GM19395 (cell line): Measurements from ENCODE around the gene TMEM247.
A peak's percentile ranks its signal among the peaks of the same experiment; 100 is the strongest.
"Not testable (repeated sequence)": the region's sequence is repeated elsewhere in the genome, so short reads cannot be mapped to it uniquely, and the experiment has no call there.

ENCODE experiments used
- ATAC-seq: cut with Tn5 transposase; IDR thresholded peaks from one replicate; pipeline ENCODE4 v1.9.1; 2021; ENCODE audit warnings: mild to moderate bottlenecking, moderate library complexity; ENCODE audit not compliant: unreplicated experiment

TMEM247 gene

DNA sequence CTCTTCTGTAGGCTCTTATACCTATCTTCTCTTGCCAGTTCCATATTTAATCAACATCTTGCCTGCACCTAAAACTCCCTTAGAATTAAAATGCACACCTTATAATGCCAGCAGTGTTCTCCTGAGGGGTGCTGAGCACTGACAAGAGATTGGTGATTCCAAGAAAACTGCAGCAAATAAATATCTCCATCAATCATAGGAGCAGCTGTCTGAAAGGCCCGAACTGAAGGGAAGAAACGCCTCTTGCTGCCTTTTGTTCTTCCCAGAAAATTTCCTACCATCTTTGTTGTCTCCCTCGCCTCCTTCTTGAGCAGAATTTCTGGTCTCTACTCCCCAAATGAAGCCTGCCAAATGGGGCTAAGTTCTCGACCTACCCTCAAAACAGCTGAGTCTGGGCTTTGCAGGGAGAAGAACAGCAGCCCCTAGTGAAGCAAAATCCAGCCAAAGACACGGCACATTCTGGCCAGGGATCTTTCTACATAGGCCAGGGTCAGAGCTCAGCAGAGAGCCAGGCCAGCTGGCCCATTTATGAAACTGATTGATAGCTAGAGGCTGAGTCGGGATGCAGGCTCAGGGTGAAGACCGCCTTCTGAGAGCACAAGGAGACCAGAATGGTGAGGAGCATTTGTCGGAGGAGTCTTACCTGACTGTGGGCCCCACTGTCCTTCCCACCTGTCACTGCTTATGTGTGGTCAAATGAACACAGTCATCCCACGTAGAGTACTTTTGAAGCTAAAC is 20.4 kb upstream of the TMEM247 start:
- no peak for ATAC-seq

DNA sequence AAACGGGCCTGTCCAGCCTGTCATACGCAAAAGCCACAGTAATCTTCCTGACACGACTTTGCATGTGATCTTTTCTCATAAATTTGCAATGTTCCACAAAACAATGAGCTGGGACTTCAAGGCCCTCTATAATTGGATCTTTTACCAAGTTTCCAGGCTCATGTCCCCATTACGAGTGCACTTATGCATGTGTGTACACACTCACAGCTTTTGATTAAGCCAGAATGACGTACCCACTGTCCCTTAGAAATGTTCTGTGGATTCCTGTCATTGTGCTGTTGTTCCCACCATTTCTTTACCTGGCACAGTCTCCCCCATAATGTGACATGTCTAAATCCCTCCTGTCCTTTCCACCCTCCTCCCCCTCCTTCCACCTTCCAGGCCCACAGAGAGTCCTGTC is 19.7 kb upstream of the TMEM247 start:
- ATAC-seq = no peak

DNA sequence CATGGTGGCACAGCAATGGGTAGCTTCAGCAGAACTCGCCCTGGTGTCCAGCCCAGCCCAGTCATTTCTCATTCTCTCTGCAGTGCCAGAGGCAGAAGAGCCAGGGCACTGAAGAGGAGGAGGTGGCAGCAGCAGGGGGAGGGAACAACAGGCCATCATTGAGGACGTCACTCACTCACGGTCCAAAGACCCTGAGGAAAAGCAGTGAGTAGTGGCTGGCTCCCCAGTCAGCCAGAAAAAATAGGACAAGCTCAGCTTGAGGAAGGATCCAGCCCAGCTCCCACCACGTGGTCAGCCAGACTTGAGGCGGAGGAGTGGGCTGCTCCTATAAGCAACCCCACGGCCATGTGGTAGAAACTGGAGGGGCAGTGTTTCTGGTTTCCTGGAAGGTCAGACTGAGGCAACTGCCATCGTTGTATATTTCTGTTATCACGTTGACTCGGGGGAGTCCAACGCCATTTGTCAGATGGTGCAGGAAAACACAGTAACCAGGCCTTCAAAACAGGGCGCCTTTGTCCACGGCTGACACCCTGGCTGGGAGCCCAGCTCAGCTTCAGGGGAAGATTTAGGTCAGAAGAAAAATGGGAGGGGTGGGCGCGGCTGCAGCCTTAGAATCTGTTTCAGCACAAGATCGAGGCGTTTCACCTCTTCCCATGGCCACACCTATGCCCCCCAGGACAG is 19.0 kb upstream of the TMEM247 start:
- ATAC-seq = no peak

DNA sequence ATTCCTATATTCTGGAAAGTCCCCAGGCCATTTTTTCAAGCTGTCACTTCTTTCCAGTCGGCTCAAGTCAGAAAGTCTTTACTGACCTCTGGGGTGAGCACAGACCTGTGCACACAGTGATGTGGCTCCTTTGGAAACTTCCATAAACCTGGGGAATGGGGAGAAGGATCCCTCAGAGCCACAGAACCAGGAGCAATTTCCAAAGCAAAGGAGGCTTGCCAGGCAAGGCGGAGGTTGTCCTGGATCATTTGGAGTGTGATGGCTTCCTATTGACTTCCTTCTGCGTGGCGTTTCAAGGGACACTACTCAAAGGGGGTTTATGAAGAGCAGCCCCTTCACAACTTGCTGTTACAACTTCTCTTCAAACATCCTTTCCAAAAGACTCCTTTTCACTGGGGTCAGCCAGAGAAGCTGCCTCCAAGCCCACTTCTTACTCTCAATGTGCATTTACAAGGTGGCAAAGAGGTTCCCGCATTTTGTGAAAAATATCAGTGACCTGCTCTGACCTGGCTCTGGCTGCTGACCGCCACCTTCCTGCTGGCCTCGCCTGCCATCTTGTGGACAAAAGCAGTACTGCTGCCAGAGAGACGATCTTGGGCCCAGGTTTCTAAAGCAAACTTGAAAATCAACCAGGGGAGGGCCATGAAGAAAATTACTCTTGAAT is 18.2 kb upstream of the TMEM247 start:
- ATAC-seq = peak; percentile 74

DNA sequence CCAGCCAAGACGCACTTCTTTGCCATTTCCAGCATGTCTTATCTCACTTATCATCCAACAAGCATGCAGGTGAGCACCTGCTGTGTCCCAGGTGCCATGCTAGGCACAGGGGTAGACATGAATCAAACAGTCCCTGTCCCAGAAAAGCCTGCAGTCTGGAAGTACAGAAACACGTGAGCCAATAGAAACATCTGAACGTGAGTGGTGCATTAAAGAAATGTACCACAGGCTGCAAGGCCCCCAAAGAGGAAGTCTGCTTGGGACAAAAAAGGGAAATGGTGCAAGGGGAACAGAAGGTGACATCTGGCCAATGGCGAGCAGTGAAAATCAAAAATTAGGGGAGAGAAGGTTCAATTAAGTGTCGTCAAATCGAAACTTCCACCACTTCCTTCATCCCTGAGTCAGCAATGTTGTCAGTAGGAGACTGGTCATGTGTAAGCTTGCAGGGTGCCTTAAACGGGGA is 17.6 kb upstream of the TMEM247 start:
- peak; percentile 49 for ATAC-seq

DNA sequence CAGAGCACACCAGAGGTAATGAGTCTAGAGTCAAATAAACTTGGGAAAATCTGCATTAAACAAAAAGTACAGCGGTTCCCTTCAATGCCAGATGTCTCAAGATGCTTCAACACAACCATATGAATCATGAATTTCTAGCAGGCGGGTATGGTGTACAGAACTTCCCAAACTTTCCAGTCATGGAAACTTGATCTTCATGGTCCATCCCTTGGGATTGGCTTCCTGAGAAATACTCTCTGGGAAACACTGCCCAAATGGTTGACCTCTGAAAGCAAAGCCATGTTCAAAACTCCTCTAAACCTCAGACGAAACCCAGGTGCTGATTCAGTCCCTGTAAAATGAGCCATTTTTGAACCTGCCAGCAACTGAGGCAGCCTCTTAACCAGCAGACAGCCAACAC is 16.4 kb upstream of the TMEM247 start:
- no peak for ATAC-seq

DNA sequence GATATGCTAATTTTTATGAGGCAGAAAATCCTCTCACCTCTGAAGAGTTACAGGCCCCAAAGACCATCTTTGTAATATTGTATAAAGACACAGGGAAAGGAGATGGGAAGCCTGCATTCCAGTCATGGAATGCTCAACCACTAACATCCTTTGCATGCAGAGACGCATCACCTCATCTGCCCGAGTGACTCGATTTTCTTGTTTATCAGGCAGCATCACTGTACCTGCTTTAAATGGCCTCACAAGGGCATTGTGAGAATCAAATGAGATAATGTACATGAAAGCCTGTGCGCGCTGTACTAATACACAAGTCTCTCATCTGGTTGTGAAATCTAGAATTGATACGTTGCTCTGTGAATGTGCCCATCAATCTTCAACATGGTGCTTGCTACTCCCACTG is 10.2 kb upstream of the TMEM247 start:
- no peak for ATAC-seq

DNA sequence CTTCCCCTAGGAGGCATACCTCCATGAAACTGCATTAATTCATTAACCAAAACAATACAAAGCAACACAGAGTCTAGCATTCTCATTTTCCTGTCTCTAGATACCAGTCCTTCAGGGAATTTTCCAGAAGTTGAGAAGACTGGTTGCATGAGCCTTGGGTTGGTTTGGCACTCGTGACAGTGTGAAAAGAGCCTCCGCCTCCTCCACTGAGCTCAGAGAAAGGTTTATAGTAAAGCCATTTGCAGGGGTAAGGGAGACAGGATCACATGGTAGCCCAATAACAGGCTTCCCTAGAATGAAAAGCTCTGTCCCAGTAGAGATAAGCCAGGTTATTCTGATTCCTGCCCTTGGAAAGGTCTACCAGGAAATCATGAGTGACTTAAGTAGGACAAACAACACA is 9.7 kb upstream of the TMEM247 start:
- no peak for ATAC-seq

DNA sequence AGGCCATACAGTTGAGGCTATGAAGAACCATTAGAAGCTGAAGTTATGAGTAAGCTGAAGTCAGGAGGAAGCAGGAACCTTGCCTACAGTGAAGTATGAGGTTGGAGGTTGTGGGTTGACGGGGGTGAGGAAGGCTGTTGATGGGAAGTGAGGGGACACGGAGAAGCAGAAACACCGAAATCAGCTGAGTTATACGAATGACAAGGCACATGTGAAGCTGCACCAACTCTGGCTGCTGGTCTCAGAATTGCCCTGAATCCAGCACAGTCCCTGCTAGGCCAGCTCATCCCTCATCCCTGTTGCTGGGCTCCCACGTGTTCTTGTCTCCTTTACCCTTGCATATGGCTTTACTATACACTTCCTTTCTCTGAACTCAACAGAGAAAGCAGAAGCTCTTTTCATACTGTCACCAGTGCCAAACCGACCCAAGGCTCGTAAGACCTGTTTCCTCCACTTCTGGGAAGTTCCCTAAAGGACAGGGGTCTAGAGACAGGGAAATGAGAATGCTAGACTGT is 9.2 kb upstream of the TMEM247 start:
- no peak for ATAC-seq

DNA sequence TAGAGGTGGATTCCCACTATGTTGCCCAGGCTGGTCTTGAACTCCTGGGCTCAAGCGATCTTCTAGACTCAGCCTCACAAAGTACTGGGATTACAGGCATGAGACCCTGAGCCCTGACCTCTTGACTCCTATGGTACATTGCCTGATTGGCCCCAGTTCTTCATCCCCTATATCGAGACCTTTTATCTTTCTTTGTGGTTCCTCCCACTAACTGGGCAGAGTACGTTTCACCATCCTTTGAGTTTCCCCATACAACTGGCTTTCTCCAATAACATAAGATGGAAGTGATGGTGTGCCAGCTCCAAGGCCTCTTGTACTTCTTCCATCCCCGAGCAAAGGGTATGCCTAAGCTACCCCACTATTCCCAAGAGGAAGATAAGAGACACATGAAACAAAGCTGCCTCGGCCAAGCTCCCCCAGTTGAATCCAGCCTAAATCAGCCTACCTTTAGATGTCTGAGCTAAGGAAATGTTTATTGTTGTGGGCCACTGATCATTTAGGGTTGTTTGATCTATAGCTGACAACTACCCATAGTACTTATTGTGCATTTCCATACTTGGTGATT is 8.3 kb upstream of the TMEM247 start:
- no peak for ATAC-seq

DNA sequence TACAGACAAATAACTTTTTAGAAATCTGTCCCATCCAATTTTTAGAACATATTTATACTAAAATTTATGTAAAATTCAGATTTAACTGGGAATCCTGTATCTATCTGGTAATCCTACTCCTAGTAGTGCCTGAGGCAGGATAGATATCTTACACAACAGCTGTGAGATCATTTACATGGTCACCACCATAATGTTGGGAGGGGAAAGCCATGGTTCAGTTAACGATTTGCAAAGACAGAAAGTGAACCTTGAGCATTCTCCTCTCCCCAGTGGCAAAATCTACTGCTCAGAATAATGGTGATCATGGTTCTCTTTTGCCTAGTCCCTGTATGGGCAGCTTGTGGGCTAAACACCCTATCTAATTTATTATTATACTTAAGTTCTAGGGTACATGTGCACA is 7.7 kb upstream of the TMEM247 start:
- ATAC-seq = no peak

DNA sequence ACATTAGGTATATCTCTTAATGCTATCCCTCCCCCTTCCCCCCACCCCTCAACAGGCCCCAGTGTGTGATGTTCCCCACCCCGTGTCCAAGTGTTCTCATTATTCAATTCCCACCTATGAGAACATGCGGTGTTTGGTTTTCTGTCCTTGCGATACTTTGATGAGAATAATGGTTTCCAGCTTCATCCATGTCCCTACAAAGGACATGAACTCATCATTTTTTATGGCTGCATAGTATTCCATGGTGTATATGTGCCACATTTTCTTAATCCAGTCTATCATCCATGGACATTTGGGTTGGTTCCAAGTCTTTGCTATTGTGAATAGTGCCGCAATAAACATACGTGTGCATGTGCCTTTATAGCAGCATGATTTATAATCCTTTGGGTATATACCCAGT is 7.2 kb upstream of the TMEM247 start:
- ATAC-seq = not testable (repeated sequence)

DNA sequence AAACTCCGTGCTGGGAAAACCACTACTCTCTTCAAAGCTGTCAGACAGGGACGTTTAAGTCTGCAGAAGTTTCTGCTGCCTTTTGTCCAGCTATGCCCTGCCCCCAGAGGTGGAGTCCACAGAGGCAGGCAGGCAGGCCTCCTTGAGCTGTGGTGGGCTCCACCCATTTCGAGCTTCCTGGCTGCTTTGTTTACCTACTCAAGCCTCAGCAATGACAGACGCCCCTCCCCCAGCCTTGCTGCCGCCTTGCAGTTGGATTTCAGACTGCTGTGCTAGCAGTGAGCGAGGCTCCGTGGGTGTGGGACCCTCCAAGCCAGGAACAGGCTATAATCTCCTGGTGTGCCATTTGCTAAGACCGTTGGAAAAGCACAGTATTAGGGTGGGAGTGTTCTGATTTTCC is 1.9 kb upstream of the TMEM247 start:
- ATAC-seq = not testable (repeated sequence)

DNA sequence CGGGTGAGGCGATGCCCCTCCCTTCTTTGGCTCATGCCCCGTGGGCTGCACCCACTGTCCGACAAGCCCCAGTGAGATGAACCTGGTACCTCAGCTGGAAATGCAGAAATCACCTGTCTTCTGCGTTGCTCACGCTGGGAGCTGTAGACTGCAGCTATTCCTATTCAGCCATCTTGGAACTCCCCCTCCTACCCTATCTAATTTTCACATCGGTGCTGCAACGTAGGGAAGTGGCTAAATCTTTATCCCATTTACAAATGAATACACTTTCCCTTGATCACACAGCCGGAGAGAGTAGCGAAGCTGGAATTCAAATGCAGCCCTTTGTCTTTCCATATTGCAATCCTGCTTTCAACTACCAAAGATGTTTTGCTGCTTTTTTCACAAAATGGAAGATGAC is 1.4 kb upstream of the TMEM247 start:
- ATAC-seq = no peak

DNA sequence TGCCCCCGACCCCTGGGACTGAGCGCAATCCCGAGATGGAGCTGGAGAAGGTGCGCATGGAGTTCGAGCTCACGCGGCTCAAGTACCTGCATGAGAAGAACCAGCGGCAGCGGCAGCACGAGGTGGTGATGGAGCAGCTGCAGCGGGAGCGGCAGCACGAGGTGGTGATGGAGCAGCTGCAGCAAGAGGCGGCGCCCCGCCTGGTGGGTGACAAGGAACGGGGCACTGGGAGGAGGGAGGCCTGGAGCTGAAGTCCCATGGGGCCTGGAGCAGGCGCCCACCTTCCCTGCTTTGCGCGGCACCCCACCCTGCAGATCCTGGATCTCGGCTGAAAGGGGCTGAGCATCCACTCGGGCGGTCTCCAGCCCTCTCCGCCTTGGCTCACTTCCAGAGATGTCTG is 1.2 kb downstream of the TMEM247 start:
- no peak for ATAC-seq

DNA sequence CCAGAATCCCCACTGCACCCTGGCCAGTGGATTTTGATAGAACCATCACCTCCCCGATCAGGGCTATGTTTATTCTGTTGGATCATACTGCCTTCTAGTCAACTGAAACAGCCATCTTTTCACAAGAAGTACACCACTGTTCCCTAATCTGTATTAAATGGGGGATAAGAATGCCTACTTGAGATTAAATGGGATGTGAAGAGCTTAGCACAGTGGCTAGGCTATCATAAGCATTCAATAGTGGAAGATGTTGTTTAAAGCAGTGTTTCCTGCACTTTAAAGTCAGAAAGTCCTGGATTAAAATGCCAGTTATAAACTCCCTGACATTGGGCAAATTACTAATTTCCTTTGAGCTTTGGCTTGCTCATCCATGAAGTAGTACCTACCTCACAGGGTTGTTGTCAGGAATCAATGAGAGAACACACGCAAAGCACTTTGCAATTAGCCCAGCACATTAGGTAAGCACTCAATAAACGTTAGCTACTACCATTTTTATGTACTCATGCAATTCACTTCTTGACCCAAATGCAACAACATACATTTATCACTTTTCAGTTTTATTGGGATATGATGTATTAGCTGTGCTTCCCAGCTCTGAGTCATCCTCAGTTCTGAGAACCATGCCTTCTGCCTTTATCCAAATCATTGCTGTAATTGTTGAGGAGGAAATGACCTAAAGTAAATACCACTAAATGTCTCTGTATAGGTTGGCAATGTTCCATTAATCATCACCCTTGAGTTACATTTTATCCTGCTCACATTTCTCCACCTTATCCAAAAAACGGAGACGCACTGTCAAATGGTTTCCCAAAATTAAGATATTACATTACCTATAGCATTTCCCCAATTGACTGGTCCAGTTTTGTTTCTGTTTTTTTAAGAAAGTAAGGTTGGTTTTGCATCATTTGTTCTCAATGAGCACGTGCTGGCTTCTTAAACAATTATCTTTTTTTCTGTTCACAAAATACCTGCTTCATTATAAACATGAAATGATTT is 2.1 kb downstream of the TMEM247 start:
- ATAC-seq = no peak

DNA sequence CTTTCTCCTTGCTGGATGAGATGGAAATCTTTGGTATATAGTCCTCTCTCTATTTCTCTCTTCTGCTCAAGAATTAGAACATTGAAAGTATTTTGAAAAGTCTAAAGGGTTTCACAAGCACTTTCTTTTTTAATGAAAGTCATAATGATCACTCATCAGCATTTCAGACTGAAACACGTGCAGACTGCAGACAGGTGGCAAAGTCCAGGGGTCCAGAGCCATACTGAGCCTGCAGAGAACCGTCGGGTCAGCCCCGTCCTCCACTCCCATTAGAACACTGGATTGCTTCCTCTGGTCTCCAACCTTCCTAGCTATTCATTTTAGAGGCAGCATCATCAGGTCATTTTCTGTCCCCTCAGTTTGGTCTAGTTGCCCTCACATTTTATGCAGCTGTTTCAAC is 3.1 kb downstream of the TMEM247 start:
- no peak for ATAC-seq

DNA sequence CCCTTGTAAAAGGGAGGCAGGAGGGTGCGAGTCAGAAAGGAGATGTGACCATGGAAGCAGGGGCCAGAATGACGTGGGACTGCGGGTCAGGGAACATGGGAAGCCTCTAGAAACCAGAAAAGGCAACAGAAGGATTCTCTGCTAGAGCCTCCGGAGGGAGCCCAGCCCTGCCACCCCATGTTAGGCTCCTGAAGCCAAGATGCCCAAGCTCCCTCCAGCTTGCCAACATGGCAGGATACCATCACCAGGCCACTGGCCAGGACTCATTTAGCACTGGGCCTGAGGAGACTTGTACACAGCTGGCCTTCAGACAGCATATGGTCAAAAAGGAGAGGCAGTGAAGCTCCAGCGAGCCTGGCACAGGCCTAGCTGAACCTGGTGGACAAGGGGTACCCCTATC is 5.6 kb downstream of the TMEM247 start:
- no peak for ATAC-seq

DNA sequence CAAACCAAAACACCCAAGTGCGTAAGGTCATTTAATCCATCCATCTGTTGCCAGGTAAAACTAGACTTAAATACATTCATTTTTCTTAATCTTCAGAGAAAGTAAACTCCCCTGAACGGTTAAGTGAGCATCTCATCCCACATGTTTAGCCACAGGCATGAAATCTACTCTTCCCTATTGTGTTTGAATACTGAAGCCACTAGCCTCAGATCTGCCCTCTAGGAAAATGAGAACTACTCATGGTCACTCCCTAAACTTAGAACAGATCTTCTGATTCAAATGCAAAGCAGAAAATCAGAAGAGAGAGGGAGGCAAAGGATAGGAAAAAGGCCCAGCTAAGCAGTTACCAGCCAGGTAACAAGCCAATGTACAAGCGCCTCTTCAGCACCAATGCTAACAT is 7.1 kb downstream of the TMEM247 start:
- no peak for ATAC-seq

DNA sequence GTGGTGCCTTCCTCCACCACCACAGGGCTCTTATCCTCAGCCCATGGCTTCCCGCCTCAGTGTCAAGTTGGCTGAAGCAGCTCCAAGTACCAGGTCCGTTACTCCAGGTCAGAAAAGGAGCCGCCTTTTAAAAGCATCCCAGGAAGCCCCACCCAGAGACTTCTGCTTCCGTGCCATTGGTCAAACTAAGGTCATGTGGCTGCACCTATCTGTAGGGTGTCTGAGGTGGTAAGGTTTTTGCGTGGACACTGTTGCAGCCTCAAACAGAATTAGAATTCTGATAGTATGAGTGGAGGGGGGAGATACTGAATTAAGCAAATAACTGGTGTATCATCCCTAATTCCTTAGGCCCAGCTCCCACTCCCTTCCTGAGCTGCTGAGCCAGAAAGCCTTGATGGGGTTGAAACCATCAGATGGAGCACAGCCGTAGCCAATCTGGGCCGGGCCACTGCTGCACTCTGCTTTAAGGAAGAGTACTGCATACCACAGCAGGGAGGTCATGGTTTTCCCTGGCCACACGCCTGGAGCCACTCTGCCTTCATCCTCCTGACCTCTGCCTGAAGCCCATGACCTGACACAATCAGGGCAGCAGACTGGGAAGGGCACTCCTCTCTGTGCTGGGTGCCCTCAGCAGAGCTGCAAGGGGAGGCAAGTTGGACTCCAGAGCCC is 8.4 kb downstream of the TMEM247 start:
- no peak for ATAC-seq
